HCEC 1CT (cell line): ENCODE data around the gene TMEM61.
"Not testable (repeated sequence)": the region's sequence is repeated elsewhere in the genome, so short reads cannot be mapped to it uniquely, and the experiment has no call there.

Experiments used
- DNase-seq: peaks from one replicate; pipeline ENCODE4 v3.0.0-alpha.2; 2017

Gene TMEM61

GRCh38 chr1:54962612-54963395 lies 17.6 kb upstream of the TMEM61 start:
- DNase-seq, result no peak

GRCh38 chr1:54963829-54964228 lies 16.6 kb upstream of the TMEM61 start:
- DNase-seq, result not testable (repeated sequence)

GRCh38 chr1:54965624-54966340 lies 14.6 kb upstream of the TMEM61 start:
- DNase-seq, result peak; percentile 58

- DNase-seq, result peak; percentile 44
Observed at GRCh38 chr1:54967372-54967771, 13.1 kb upstream of the TMEM61 start.

GRCh38 chr1:54968551-54968950 lies 11.9 kb upstream of the TMEM61 start:
- DNase-seq, result no peak

- no peak for DNase-seq
Observed at GRCh38 chr1:54969879-54970278, 10.5 kb upstream of the TMEM61 start.

- DNase-seq, result no peak
Observed at GRCh38 chr1:54970901-54971300, 9.5 kb upstream of the TMEM61 start.

GRCh38 chr1:54971317-54971791 lies 9.1 kb upstream of the TMEM61 start:
- peak; percentile 52 for DNase-seq

- DNase-seq, result no peak
Observed at GRCh38 chr1:54972436-54972835, 8.0 kb upstream of the TMEM61 start.

GRCh38 chr1:54973205-54973921 lies 7.1 kb upstream of the TMEM61 start:
- peak; percentile 48 for DNase-seq

GRCh38 chr1:54975356-54976108 lies 4.9 kb upstream of the TMEM61 start:
- no peak for DNase-seq

GRCh38 chr1:54976747-54977146 lies 3.7 kb upstream of the TMEM61 start:
- DNase-seq, result no peak

- no peak for DNase-seq
Observed at GRCh38 chr1:54977533-54978297, 2.7 kb upstream of the TMEM61 start.

GRCh38 chr1:54978528-54979326 lies 1.7 kb upstream of the TMEM61 start:
- no peak for DNase-seq

GRCh38 chr1:54979327-54979891 lies 1.0 kb upstream of the TMEM61 start:
- no peak for DNase-seq

GRCh38 chr1:54980046-54980527 lies 341 bp upstream of the TMEM61 start:
- DNase-seq, result no peak

GRCh38 chr1:54981466-54981865 lies 1.0 kb downstream of the TMEM61 start:
- DNase-seq, result no peak

GRCh38 chr1:54982739-54983138 lies 2.3 kb downstream of the TMEM61 start:
- no peak for DNase-seq

GRCh38 chr1:54984131-54984842 lies 3.9 kb downstream of the TMEM61 start:
- no peak for DNase-seq

- no peak for DNase-seq
Observed at GRCh38 chr1:54985556-54985955, 5.1 kb downstream of the TMEM61 start.
